H9 (cell line): ENCODE results near the gene KIAA0825. TPM values are rescaled to one million over a fixed set of nuclear protein-coding genes. Genes with fewer than 3 reads are reported as not detected.

Experiments used
- DNase-seq: peaks from one replicate; pipeline ENCODE4 v3.0.0-alpha.2; 2017
- H2AFZ ChIP-seq: one replicate; pipeline ENCODE4 v1.6.1; 2013; ENCODE audit warnings: mild to moderate bottlenecking, low read length, control low read depth, moderate library complexity
- H2AK5ac ChIP-seq: 2 replicates; pipeline ENCODE4 v1.6.1; 2013; ENCODE audit warnings: low read length, control low read depth, mixed read lengths; ENCODE audit not compliant: insufficient read length
- H2BK120ac ChIP-seq: one replicate; pipeline ENCODE4 v1.6.1; 2013; ENCODE audit warnings: low read depth, mild to moderate bottlenecking, low read length, control low read depth, inconsistent platforms; ENCODE audit not compliant: poor library complexity, severe bottlenecking
- H2BK12ac ChIP-seq: 2 replicates; pipeline ENCODE4 v1.6.1; 2013; ENCODE audit warnings: low read length, control low read depth, mixed read lengths, low read depth; ENCODE audit not compliant: insufficient read length
- H2BK15ac ChIP-seq: 2 replicates; pipeline ENCODE4 v1.6.1; 2013; ENCODE audit warnings: low read depth, low read length, control low read depth
- H2BK20ac ChIP-seq: one replicate; pipeline ENCODE4 v1.6.1; 2013; ENCODE audit warnings: low read depth, mild to moderate bottlenecking, low read length, control low read depth, inconsistent platforms; ENCODE audit not compliant: poor library complexity, severe bottlenecking
- H2BK5ac ChIP-seq: 2 replicates; pipeline ENCODE4 v1.6.1; 2013; ENCODE audit warnings: low read length, control low read depth, mixed read lengths; ENCODE audit not compliant: insufficient read length
- H3K14ac ChIP-seq: 2 replicates; pipeline ENCODE4 v1.6.1; 2013; ENCODE audit warnings: low read length, control low read depth; ENCODE audit not compliant: insufficient read depth
- H3K18ac ChIP-seq: 2 replicates; pipeline ENCODE4 v1.6.1; 2013; ENCODE audit warnings: low read depth, mild to moderate bottlenecking, mixed read lengths, low read length, control low read depth; ENCODE audit not compliant: insufficient read length
- H3K23ac ChIP-seq: 2 replicates; pipeline ENCODE4 v1.6.1; 2013; ENCODE audit warnings: low read length, control low read depth, mixed read lengths, low read depth; ENCODE audit not compliant: insufficient read length
- H3K23me2 ChIP-seq: 2 replicates; pipeline ENCODE4 v1.6.1; 2013; ENCODE audit warnings: low read depth, mild to moderate bottlenecking, mixed read lengths, low read length, control low read depth; ENCODE audit not compliant: insufficient read length, poor library complexity, severe bottlenecking
- H3K27ac ChIP-seq: 2 replicates; pipeline ENCODE4 v1.5.1; 2013; ENCODE audit warnings: low read length, control low read depth, mixed read lengths, low read depth; ENCODE audit not compliant: insufficient read length
- H3K27me3 ChIP-seq: 2 replicates; pipeline ENCODE4 v1.6.1; 2013; ENCODE audit warnings: low read length, control low read depth, inconsistent platforms; ENCODE audit not compliant: insufficient read depth
- H3K4ac ChIP-seq: 2 replicates; pipeline ENCODE4 v1.6.1; 2013; ENCODE audit warnings: low read depth, mild to moderate bottlenecking, control low read depth, inconsistent platforms, low read length, moderate library complexity
- H3K4me1 ChIP-seq: 2 replicates; pipeline ENCODE4 v1.6.1; 2013; ENCODE audit warnings: low read length, control low read depth, inconsistent platforms; ENCODE audit not compliant: insufficient read depth
- H3K4me2 ChIP-seq: 2 replicates; pipeline ENCODE4 v1.6.1; 2013; ENCODE audit warnings: low read length, control low read depth, mixed read lengths; ENCODE audit not compliant: insufficient read length, insufficient read depth
- H3K56ac ChIP-seq: 2 replicates; pipeline ENCODE4 v1.6.1; 2013; ENCODE audit warnings: low read depth, mild to moderate bottlenecking, mixed read lengths, low read length, control low read depth; ENCODE audit not compliant: insufficient read length
- H3K79me1 ChIP-seq: 2 replicates; pipeline ENCODE4 v1.6.1; 2013; ENCODE audit warnings: low read depth, mild to moderate bottlenecking, moderate library complexity, low read length, control low read depth, inconsistent platforms; ENCODE audit not compliant: insufficient read depth, poor library complexity, severe bottlenecking
- H3K79me2 ChIP-seq: 2 replicates; pipeline ENCODE4 v1.6.1; 2013; ENCODE audit warnings: low read length, control low read depth, inconsistent platforms; ENCODE audit not compliant: insufficient read depth
- H3K9ac ChIP-seq: 2 replicates; pipeline ENCODE4 v1.6.1; 2013; ENCODE audit warnings: low read length, control low read depth, mixed read lengths; ENCODE audit not compliant: insufficient read length; ENCODE audit errors: extremely low read depth
- H3K9me3 ChIP-seq: one replicate; pipeline ENCODE4 v1.6.1; 2013; ENCODE audit warnings: low read depth, low read length, inconsistent platforms; ENCODE audit not compliant: control insufficient read depth
- H3T11ph ChIP-seq: one replicate; pipeline ENCODE4 v1.6.1; 2013; ENCODE audit warnings: mild to moderate bottlenecking, low read length, control low read depth, inconsistent platforms
- H4K20me1 ChIP-seq: one replicate; pipeline ENCODE4 v1.6.1; 2013; ENCODE audit not compliant: control insufficient read depth, insufficient read length, insufficient read depth
- H4K5ac ChIP-seq: 2 replicates; pipeline ENCODE4 v1.6.1; 2013; ENCODE audit warnings: low read depth, mild to moderate bottlenecking, mixed read lengths, low read length, control low read depth; ENCODE audit not compliant: insufficient read length
- H4K8ac ChIP-seq: replicated peaks from 2 replicates; pipeline ENCODE4 v1.6.1; 2013; ENCODE audit warnings: low read length, control low read depth, mixed read lengths, low read depth; ENCODE audit not compliant: insufficient read length
- H4K91ac ChIP-seq: 2 replicates; pipeline ENCODE4 v1.6.1; 2013; ENCODE audit warnings: low read depth, mild to moderate bottlenecking, moderate library complexity, mixed read lengths, low read length, control low read depth; ENCODE audit not compliant: insufficient read length
- H3K27ac Mint-ChIP-seq, 3 experiments: 2 replicates in 2 of 3; 3 replicates in 1 of 3; pipeline ENCODE4 v1.8.0; 2020 to 2021; ENCODE audit warnings: mixed read lengths in 3 of 3, mild to moderate bottlenecking in 1 of 3, moderate library complexity in 1 of 3
- H3K27me3 Mint-ChIP-seq: 2 replicates; pipeline ENCODE4 v1.8.0; 2021; ENCODE audit warnings: low read depth, mild to moderate bottlenecking, moderate library complexity, mixed read lengths
- H3K36me3 Mint-ChIP-seq, 3 experiments: 2 replicates in 2 of 3; 3 replicates in 1 of 3; pipeline ENCODE4 v1.8.0; 2020 to 2021; ENCODE audit warnings: low read depth in 3 of 3, mixed read lengths in 3 of 3; ENCODE audit not compliant: insufficient read depth in 1 of 3
- H3K4me1 Mint-ChIP-seq, 2 experiments: 2 replicates each; pipeline ENCODE4 v1.8.0; 2020; ENCODE audit warnings: mixed read lengths in 2 of 2
- H3K4me3 Mint-ChIP-seq, 2 experiments: 2 replicates in 1 of 2; 3 replicates in 1 of 2; pipeline ENCODE4 v1.8.0; 2020 to 2021; ENCODE audit warnings: mild to moderate bottlenecking in 2 of 2, mixed read lengths in 2 of 2, moderate library complexity in 1 of 2
- H3K9me3 Mint-ChIP-seq, 2 experiments: 2 replicates in 1 of 2; 3 replicates in 1 of 2; pipeline ENCODE4 v1.8.0; 2020; ENCODE audit warnings: mild to moderate bottlenecking in 2 of 2, mixed read lengths in 2 of 2, moderate library complexity in 1 of 2
- WGBS: extraction: QIAGEN DNeasy Blood & Tissue Kit; methylation state at CpG from one replicate; pipeline ENCODE4 v1.1.7; 2013; ENCODE audit warnings: missing lambda C conversion rate, low lambda C conversion rate, mixed read lengths; ENCODE audit not compliant: insufficient read length; ENCODE audit errors: extremely low coverage; 5-methylcytosine and 5-hydroxymethylcytosine counted together
- total RNA-seq: library from RNA; stranded (reverse); gene quantifications from 2 replicates; pipeline ENCODE4 v1.2.1, GENCODE V29; 2021
- TF ChIP-seq, protein P1 (sequence below): fragments of 200-600 bp; sonication (generic); conservative IDR thresholded peaks from 3 replicates; pipeline ENCODE4 v1.8.0; 2021; ENCODE audit warnings: antibody characterized with exemption, mild to moderate bottlenecking

The KIAA0825 gene
- total RNA-seq, 1 experiment from 2014 or later: 1.8 TPM

DNA sequence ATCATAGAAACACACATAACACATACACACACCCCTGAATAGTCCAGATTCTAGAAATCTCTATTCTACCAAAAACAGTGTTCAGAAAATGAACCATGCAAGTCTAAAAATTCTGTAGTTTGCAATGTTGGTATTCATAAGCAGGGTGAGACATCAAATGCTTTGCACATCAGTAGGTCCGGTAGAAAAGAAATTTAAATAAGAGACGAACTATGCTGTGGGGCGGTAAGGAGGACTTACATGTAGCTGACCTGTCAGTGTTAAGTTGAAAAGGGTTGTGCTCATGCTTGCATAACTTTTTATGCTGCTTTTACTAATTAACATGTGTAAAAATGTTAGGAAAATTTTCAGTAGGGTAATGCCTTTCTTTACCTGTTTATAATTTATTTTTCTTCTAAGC lies 409.1 kb downstream of the KIAA0825 start:
- Histone ChIP-seq H2AFZ (no peak overlapping the region), H3K23me2 (no peaks in the 10 kb centered on the region), H3K79me2 (peaks cover 3% of the 10 kb centered on the region; the same call in 1 of the 2 replicates), H3K4ac (no peak overlapping the region), H3K4me1 (no peaks in the 10 kb centered on the region), H3T11ph (no peak overlapping the region), H2BK15ac (no peak overlapping the region), H2AK5ac (no peak overlapping the region), H3K27ac (no peak overlapping the region), H2BK120ac (no peak overlapping the region), H2BK12ac (no peak overlapping the region), H4K8ac (no peak overlapping the region), H3K18ac (no peak overlapping the region), H3K27me3 (no peaks in the 10 kb centered on the region), H3K14ac (no peak overlapping the region), H2BK5ac (no peak overlapping the region), H3K4me2 (no peak overlapping the region), H3K23ac (no peak overlapping the region), H4K20me1 (no peaks in the 10 kb centered on the region), H4K91ac (no peak overlapping the region), H4K5ac (no peak overlapping the region), H3K56ac (no peak overlapping the region), H3K9ac (no peak overlapping the region), H2BK20ac (no peak overlapping the region), H3K9me3 (no peaks in the 10 kb centered on the region), H3K79me1 (peaks cover 3% of the 10 kb centered on the region)
- H3K4me1 Mint-ChIP-seq: peaks cover 3 to 4% of the 10 kb centered on the region in 2 experiments; a peak in 3 of 4 replicates
- no peak overlapping the region for H3K4me3 Mint-ChIP-seq
- H3K36me3 Mint-ChIP-seq: peaks cover 0 to 9% (median 0%) of the 10 kb centered on the region in 3 experiments; a peak in 2 of 7 replicates
- H3K27me3 Mint-ChIP-seq: no peaks in the 10 kb centered on the region
- DNase-seq: no peak
- no peak overlapping the region; a peak in 1 of 7 replicates for H3K27ac Mint-ChIP-seq
- TF ChIP-seq, protein P1, sequence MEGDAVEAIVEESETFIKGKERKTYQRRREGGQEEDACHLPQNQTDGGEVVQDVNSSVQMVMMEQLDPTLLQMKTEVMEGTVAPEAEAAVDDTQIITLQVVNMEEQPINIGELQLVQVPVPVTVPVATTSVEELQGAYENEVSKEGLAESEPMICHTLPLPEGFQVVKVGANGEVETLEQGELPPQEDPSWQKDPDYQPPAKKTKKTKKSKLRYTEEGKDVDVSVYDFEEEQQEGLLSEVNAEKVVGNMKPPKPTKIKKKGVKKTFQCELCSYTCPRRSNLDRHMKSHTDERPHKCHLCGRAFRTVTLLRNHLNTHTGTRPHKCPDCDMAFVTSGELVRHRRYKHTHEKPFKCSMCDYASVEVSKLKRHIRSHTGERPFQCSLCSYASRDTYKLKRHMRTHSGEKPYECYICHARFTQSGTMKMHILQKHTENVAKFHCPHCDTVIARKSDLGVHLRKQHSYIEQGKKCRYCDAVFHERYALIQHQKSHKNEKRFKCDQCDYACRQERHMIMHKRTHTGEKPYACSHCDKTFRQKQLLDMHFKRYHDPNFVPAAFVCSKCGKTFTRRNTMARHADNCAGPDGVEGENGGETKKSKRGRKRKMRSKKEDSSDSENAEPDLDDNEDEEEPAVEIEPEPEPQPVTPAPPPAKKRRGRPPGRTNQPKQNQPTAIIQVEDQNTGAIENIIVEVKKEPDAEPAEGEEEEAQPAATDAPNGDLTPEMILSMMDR: no peak
- no peaks in the 10 kb centered on the region for H3K9me3 Mint-ChIP-seq
- no CpG with 5 or more reads among the region's 3 CpGs for WGBS
